ENCODE measurements around the gene KLHL26.

DNA sequence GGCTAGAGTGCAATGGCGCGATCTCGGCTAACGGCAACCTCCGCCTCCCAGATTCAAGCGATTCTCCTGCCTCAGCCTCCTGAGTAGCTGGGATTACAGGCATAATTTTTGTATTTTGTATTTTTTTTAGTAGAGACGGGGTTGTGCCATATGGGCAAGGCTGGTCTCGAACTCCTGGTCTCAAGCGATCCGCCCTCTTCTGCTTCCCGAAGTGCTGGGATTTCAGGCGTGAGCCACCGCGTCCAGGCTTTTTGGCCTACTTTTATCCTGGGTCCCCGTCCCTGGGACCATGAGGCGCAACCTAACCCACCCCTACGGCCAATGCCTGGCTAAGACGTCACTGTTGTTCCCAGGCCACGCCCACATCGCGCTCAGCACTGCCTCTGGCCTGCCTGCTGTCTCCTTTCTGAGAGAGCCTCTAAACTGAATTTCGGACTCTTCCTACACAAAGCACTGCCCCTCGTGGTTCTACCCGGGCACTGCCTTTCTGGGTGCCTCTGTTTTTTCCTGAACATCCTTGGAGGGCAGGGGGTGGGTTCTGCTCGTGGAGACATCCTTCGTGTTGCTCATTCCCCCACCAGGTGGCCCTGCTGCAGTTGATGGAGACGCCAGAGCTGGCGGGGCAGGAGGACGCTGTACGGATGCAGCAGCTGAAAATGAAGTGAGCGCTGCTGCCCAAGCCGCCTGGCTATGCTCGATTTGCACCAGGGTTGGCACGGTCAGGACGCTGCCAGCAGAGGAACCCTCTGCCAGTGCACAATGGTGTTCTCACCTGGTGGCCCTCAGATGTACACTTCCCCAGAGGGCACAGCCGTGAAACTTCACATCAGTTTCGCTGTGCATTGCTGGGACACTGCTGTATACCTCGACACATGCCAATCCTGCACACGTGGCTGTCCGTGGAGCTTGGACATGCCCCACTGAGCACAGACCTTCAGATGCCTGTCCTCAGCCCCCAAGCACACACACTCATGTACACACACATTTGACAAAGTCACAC, 46.3 kb upstream of the KLHL26 start:
- TF ChIP-seq CEBPB (IDR thresholded peaks at IDR 0.05; ENCODE audit: low read depth, low read length) (no peak), RFX5 (IDR thresholded peaks at IDR 0.05; ENCODE audit: low read depth, low read length) (no peak), MAFK (IDR thresholded peaks at IDR 0.05; ENCODE audit: low read depth, low read length) (no peak)
- TF ChIP-seq, protein P1, sequence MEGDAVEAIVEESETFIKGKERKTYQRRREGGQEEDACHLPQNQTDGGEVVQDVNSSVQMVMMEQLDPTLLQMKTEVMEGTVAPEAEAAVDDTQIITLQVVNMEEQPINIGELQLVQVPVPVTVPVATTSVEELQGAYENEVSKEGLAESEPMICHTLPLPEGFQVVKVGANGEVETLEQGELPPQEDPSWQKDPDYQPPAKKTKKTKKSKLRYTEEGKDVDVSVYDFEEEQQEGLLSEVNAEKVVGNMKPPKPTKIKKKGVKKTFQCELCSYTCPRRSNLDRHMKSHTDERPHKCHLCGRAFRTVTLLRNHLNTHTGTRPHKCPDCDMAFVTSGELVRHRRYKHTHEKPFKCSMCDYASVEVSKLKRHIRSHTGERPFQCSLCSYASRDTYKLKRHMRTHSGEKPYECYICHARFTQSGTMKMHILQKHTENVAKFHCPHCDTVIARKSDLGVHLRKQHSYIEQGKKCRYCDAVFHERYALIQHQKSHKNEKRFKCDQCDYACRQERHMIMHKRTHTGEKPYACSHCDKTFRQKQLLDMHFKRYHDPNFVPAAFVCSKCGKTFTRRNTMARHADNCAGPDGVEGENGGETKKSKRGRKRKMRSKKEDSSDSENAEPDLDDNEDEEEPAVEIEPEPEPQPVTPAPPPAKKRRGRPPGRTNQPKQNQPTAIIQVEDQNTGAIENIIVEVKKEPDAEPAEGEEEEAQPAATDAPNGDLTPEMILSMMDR (conservative IDR thresholded peaks at IDR 0.05; ENCODE audit: low read depth, low read length), result peak; percentile 33
- TF ChIP-seq, protein P2, sequence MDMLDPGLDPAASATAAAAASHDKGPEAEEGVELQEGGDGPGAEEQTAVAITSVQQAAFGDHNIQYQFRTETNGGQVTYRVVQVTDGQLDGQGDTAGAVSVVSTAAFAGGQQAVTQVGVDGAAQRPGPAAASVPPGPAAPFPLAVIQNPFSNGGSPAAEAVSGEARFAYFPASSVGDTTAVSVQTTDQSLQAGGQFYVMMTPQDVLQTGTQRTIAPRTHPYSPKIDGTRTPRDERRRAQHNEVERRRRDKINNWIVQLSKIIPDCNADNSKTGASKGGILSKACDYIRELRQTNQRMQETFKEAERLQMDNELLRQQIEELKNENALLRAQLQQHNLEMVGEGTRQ (IDR thresholded peaks at IDR 0.05; ENCODE audit: low read depth, low read length), result no peak

All from IMR-90 (cell line).